Heart left ventricle (tissue), 16 donors: ENCODE data around the gene LRRC31. TPM values are rescaled to one million over a fixed set of nuclear protein-coding genes. Genes with fewer than 3 reads are reported as not detected.

ENCODE experiments used
- ATAC-seq, 4 donors: fragments of 200-7000 bp; cut with Tn5 transposase; one replicate each; pipeline ENCODE4 v1.9.1; 2020 to 2022; ENCODE audit warnings: moderate library complexity in 4 of 4, mild to moderate bottlenecking in 3 of 4, moderate number of reproducible peaks in 1 of 4
- DNase-seq, 5 donors: peaks; one replicate each; pipeline ENCODE4 v3.0.0-alpha.2; 2020
- H3K27ac ChIP-seq, 12 donors: fragments of 200-600 bp; sonication (generic) in 4 of 12; one replicate each; pipeline versions ENCODE4 v1.5.0 to v1.8.0; 2016 to 2022; ENCODE audit warnings: mild to moderate bottlenecking in 2 of 12
- H3K27me3 ChIP-seq, 9 donors: fragments of 200-600 bp; sonication (generic) in 2 of 9; one replicate each; pipeline versions ENCODE4 v1.5.1 to v1.8.0; 2016 to 2022; ENCODE audit warnings: mild to moderate bottlenecking in 3 of 9
- H3K36me3 ChIP-seq, 9 donors: fragments of 200-600 bp; sonication (generic) in 2 of 9; one replicate each; pipeline versions ENCODE4 v1.5.0 to v1.8.0; 2018 to 2022; ENCODE audit warnings: mild to moderate bottlenecking in 2 of 9
- H3K4me1 ChIP-seq, 12 donors: fragments of 200-600 bp; sonication (generic) in 4 of 12; one replicate each; pipeline versions ENCODE4 v1.5.0 to v1.8.0; 2016 to 2022; ENCODE audit warnings: mild to moderate bottlenecking in 3 of 12
- H3K4me3 ChIP-seq, 12 donors: fragments of 200-600 bp; sonication (generic) in 4 of 12; one replicate each; pipeline versions ENCODE4 v1.5.0 to v1.8.0; 2017 to 2022; ENCODE audit warnings: mild to moderate bottlenecking in 9 of 12, moderate library complexity in 4 of 12
- H3K9me3 ChIP-seq, 12 donors: fragments of 200-600 bp; sonication (generic) in 4 of 12; one replicate each; pipeline versions ENCODE4 v1.5.0 to v1.8.0; 2016 to 2022; ENCODE audit warnings: mild to moderate bottlenecking in 1 of 12
- POLR2A ChIP-seq, 2 donors: fragments of 450-650 bp; IDR thresholded peaks; one replicate each; pipeline ENCODE4 v1.6.1; 2017; ENCODE audit warnings: antibody characterized with exemption in 2 of 2, mild to moderate bottlenecking in 2 of 2, moderate library complexity in 2 of 2
- WGBS, 4 donors: extraction: QIAGEN DNeasy Blood & Tissue Kit in 2 of 4; methylation state at CpG; one replicate each; pipeline versions ENCODE4 v1.1.5 to v1.1.7; 2013 to 2018; 5-methylcytosine and 5-hydroxymethylcytosine counted together
- intact Hi-C, 10 donors: fragments of 100-400 bp; cut with DNase I; formaldehyde crosslinking; loops; one replicate each; pipeline versions ENCODE4 v1.11.1 to v1.14.2; 2022
- polyA plus RNA-seq, 2 donors: library from polyadenylated mRNA; stranded (reverse); fragments of 200-250 nt; gene quantifications; one replicate each; pipeline ENCODE4 v1.2.3, GENCODE V29; 2013
- total RNA-seq, 9 donors: library from RNA; depleted of rRNA in 2 of 9; stranded (reverse); fragments of >200 nt in 2 of 9; fragmentation: NEBNext Ultra II Directional in 3 of 9; extraction: Animal tissue kit (Norgen Biotek cat#: 25700) in 3 of 9; gene quantifications; one replicate each; pipeline versions ENCODE4 v1.1.0 to v1.2.4, GENCODE V29; 2016 to 2023
- TF ChIP-seq, protein P1 (sequence below), 12 donors: fragments of 200-600 bp; sonication (generic) in 4 of 12; IDR thresholded peaks; one replicate each; pipeline versions ENCODE4 v1.5.0 to v1.8.0; 2018 to 2022; ENCODE audit warnings: antibody characterized with exemption in 12 of 12, mild to moderate bottlenecking in 5 of 12
- donor health status: ischemic (EF 13 %, LVEDD 7.1; RV severe dilation, severe dysfunction).
- donor health status: healthy with polysubstance abuse.
- donor health status: DM: no; HTN: yes; CAD: no.
- donor health status: DM: no; HTN: no; CAD: no.
- donor health status: ischemic (EF 25% LVEDD 6.9; RV normal size, moderate dysfunction).
- donor health status: ischemic (EF 25% LVEDD 5.7; RV mildly dilated, moderate dysfunction).
- donor health status: healthy.
- donor health status: DM: yes; HTN: yes; CAD: no.
- donor health status: ischemic (EF 35%, LVEDD 5.7; RV mildly dilated, moderate dysfunction).
- donor health status: nonischemic (EF 11% LVEDD 7.7; RV severe dilation, severe dysfunction).
- donor health status: DM: yes; HTN: yes; CAD: no.
- donor health status: PGD.
- donor health status: ischemic (EF 29% LVEDD 5.4; RV normal size, mild dysfunction).
- donor health status: nonischemic (EF 23%, LVEDD 6.1; RV moderate dilation, normal function).

LRRC31 gene
- total and polyA plus RNA-seq, 11 donors = 0.12 TPM; not detected in 10

DNA sequence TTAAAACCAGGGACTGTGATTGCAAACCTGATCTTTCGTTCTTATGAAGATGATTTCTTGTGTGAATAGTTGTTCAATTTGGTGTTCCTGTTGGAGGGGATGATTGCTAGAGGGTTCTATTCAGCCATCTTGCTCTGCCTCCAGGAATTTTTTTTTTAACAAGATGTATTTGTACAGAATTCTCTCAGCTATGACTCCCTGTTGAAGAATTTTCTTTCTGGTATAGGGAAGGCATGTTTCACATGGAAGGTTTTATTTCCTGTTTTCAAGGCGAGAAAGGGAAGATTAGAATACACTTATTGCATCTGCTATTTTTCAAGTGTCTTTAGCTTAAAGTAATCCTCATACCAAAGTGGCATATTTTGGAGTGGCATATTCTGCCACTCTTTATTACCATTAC, 51.4 kb downstream of the LRRC31 start:
- H3K36me3 ChIP-seq = no peaks in the 10 kb centered on the region
- intact Hi-C loops = no loop called here
- 72 to 86% (median 84%) methylated on average over 2 of the region's 2 CpGs for WGBS, 4 donors
- no peak for DNase-seq
- peaks cover 0 to 7% (median 0%) of the 10 kb centered on the region in 12 donors for H3K4me1 ChIP-seq
- H3K27me3 ChIP-seq = peaks cover 0 to 16% (median 0%) of the 10 kb centered on the region in 9 donors
- H3K9me3 ChIP-seq = peaks cover 0 to 14% (median 0%) of the 10 kb centered on the region in 12 donors
- H3K27ac ChIP-seq = no peak overlapping the region
- no peak overlapping the region for H3K4me3 ChIP-seq
- no peak for ATAC-seq
- TF ChIP-seq POLR2A (IDR thresholded peaks at IDR 0.05) = no peak
- TF ChIP-seq, protein P1, sequence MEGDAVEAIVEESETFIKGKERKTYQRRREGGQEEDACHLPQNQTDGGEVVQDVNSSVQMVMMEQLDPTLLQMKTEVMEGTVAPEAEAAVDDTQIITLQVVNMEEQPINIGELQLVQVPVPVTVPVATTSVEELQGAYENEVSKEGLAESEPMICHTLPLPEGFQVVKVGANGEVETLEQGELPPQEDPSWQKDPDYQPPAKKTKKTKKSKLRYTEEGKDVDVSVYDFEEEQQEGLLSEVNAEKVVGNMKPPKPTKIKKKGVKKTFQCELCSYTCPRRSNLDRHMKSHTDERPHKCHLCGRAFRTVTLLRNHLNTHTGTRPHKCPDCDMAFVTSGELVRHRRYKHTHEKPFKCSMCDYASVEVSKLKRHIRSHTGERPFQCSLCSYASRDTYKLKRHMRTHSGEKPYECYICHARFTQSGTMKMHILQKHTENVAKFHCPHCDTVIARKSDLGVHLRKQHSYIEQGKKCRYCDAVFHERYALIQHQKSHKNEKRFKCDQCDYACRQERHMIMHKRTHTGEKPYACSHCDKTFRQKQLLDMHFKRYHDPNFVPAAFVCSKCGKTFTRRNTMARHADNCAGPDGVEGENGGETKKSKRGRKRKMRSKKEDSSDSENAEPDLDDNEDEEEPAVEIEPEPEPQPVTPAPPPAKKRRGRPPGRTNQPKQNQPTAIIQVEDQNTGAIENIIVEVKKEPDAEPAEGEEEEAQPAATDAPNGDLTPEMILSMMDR (IDR thresholded peaks at IDR 0.05) = no peak

DNA sequence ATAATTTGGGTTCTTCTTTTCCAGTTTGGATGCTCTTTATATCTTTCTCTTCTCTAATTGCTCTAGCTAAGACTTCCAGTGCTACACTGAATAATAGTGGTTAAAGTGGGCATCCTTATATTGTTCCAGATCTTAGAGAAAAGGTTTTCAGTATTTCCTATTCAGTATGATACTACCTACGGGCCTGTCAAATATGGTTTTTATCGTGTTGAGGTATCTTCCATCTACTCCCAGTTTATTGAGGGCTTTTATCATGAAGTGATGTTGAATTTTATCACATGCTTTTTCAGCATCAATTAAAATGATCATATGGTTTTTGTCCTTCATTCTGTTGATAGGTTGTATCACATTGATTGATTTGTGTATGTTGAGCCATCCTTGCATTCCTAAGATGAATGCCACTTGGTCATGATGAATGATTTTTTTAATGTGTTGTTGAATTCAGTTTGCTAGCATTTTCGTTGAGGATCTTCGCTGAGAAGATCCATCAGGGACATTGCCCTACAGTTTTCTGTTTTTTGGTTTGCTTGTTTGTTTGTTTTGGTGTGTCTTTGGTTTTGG, 54.1 kb downstream of the LRRC31 start:
- H3K27me3 ChIP-seq = peaks cover 0 to 14% (median 0%) of the 10 kb centered on the region in 9 donors
- WGBS, 4 donors = 88 to 95% (median 90%) methylated on average over 4 of the region's 4 CpGs
- ATAC-seq = no peak
- peaks cover 0 to 26% (median 7%) of the 10 kb centered on the region in 12 donors for H3K4me1 ChIP-seq
- no peak for DNase-seq
- H3K36me3 ChIP-seq = no peaks in the 10 kb centered on the region
- no peak for TF ChIP-seq POLR2A (IDR thresholded peaks at IDR 0.05)
- TF ChIP-seq, protein P1 (IDR thresholded peaks at IDR 0.05) = no peak
- no peak overlapping the region for H3K4me3 ChIP-seq
- no peak overlapping the region for H3K27ac ChIP-seq
- intact Hi-C loops = no loop called here
- peaks cover 0 to 14% (median 0%) of the 10 kb centered on the region in 12 donors for H3K9me3 ChIP-seq

DNA sequence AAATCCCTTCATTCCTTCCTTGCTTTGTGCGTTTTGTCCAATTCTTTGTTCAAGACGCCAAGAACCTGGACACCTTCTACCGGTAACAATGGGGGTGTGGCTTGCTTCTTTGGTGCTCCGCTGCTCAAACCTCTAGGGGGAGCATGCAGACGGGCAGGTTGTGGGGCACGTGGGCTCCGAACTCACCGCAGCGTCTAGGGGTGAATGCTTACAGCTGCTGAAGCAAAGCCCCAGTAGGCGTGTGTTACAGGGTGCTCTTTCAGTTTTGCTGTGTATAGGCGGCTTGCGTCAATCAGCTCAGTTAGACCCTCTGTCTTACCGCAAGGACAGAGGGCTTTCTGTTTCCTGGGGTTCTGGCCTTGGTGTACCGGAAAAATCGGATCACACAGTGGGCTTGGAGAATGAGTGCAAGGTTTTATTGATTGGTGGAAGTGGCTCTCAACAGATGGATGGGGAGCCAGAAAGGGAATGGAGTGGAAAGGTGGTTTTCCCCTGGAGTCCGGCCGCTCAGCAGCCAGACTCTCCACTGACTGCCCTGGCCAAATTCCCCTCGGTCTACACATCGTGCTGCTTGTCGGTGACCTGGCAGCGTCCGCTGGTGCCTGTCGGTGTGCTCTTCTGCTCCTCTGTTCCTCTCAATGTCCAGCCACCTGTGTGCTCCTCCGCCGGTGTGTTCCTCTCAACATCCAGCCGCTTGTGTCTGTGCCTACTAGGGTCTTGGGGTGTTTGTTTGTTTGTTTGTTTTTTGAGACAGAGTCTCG, 55.8 kb downstream of the LRRC31 start:
- H3K36me3 ChIP-seq = no peaks in the 10 kb centered on the region
- DNase-seq = no peak
- intact Hi-C loops = no loop called here
- 64 to 75% (median 69%) methylated on average over 27 of the region's 27 CpGs for WGBS, 4 donors
- TF ChIP-seq POLR2A (IDR thresholded peaks at IDR 0.05) = no peak
- TF ChIP-seq, protein P1 (IDR thresholded peaks at IDR 0.05) = peak in 3 of 12 donors; percentile 23 to 28 (median 28)
- no peak overlapping the region for H3K27ac ChIP-seq
- ATAC-seq = no peak
- peaks cover 0 to 8% (median 0%) of the 10 kb centered on the region in 9 donors for H3K27me3 ChIP-seq
- H3K4me1 ChIP-seq = peaks cover 0 to 26% (median 7%) of the 10 kb centered on the region in 12 donors
- H3K4me3 ChIP-seq = peak overlapping the region in 11 of 12 donors; percentile 2 to 78 (median 66)
- peaks cover 0 to 14% (median 0%) of the 10 kb centered on the region in 12 donors for H3K9me3 ChIP-seq

DNA sequence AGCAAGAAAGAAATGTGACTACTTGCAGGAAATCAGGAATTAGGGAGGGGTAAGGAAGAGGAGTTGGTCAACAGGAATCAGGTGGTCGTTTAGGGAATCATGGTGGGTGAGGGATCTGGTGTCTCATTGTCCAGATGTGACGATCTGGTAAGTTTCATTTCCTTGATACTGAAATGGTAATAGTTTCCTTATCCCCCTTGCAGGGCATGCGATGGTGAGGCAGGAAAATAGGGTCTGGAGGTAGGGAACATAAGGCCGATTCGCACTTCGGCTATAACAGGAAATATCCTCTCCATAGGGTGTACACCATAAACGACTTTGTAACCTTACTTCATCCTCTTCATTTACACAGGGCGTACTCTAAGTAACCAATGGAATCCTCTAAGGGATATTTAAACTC, 56.5 kb downstream of the LRRC31 start:
- intact Hi-C loops = no loop called here

More for the DNA sequence above, 56.5 kb downstream of the LRRC31 start:
- no peaks in the 10 kb centered on the region for H3K36me3 ChIP-seq
- peak overlapping the region in 11 of 12 donors; percentile 2 to 78 (median 66) for H3K4me3 ChIP-seq
- H3K4me1 ChIP-seq = peaks cover 0 to 26% (median 7%) of the 10 kb centered on the region in 12 donors
- H3K27ac ChIP-seq = no peak overlapping the region
- DNase-seq (no peak), ATAC-seq (no peak)
- 43 to 80% (median 60%) methylated on average over 8 of the region's 8 CpGs for WGBS, 4 donors
- no peak for TF ChIP-seq POLR2A (IDR thresholded peaks at IDR 0.05)
- TF ChIP-seq, protein P1 (IDR thresholded peaks at IDR 0.05) = no peak
- peaks cover 0 to 5% (median 0%) of the 10 kb centered on the region in 9 donors for H3K27me3 ChIP-seq
- H3K9me3 ChIP-seq = peaks cover 0 to 14% (median 0%) of the 10 kb centered on the region in 12 donors
